Renal cortex interstitium (tissue), 15 donors: ENCODE results near the gene SHCBP1L. TPM values are rescaled to one million over a fixed set of nuclear protein-coding genes. Genes with fewer than 3 reads are reported as not detected.

Experiments used
- DNase-seq, 11 donors: peaks; one replicate each; pipeline ENCODE4 v3.0.0-alpha.2; 2013; ENCODE audit warnings: low read depth in 9 of 11, low spot score in 4 of 11; ENCODE audit errors: extremely low read depth in 1 of 11
- long read RNA-seq, 16 experiments: transcript quantifications; one replicate each; lab custom pipeline, GENCODE V29; 2026
- polyA plus RNA-seq, 3 donors: library from polyadenylated mRNA; unstranded; fragments of 120-200 nt; gene quantifications; one replicate each; pipeline ENCODE4 v1.2.1, GENCODE V29; 2013; ENCODE audit not compliant: insufficient read length in 3 of 3

SHCBP1L gene
- polyA plus RNA-seq, result under 1 TPM; 0.25 to 0.62 (median 0.50) TPM
- long read RNA-seq, donor 1, result 0 reads
- long read RNA-seq, donor 2, result 0 reads
- long read RNA-seq, donor 3, result 0 reads
- long read RNA-seq, donor 4, partial matches to known transcripts, result 29 of 29 reads
- long read RNA-seq, donor 4, other reads (novel, unspliced or antisense), result 0 of 29 reads
- long read RNA-seq, donor 5, result 0 reads
- long read RNA-seq, donor 6, result 0 reads
- long read RNA-seq, donor 7, result 0 reads
- long read RNA-seq, donor 8, result 0 reads
- long read RNA-seq, donor 9, result 0 reads
- long read RNA-seq, donor 10, result 0 reads
- long read RNA-seq, donor 11, result 0 reads
- long read RNA-seq, donor 12, result 0 reads
- long read RNA-seq, donor 13, result 0 reads
- long read RNA-seq, donor 14, result 0 reads
- long read RNA-seq, donor 15, partial matches to known transcripts, result 37 of 37 reads
- long read RNA-seq, donor 15, other reads (novel, unspliced or antisense), result 0 of 37 reads
- long read RNA-seq, donor 16, partial matches to known transcripts, result 208 of 253 reads
- long read RNA-seq, donor 16, other reads (novel, unspliced or antisense), result 45 of 253 reads

DNA sequence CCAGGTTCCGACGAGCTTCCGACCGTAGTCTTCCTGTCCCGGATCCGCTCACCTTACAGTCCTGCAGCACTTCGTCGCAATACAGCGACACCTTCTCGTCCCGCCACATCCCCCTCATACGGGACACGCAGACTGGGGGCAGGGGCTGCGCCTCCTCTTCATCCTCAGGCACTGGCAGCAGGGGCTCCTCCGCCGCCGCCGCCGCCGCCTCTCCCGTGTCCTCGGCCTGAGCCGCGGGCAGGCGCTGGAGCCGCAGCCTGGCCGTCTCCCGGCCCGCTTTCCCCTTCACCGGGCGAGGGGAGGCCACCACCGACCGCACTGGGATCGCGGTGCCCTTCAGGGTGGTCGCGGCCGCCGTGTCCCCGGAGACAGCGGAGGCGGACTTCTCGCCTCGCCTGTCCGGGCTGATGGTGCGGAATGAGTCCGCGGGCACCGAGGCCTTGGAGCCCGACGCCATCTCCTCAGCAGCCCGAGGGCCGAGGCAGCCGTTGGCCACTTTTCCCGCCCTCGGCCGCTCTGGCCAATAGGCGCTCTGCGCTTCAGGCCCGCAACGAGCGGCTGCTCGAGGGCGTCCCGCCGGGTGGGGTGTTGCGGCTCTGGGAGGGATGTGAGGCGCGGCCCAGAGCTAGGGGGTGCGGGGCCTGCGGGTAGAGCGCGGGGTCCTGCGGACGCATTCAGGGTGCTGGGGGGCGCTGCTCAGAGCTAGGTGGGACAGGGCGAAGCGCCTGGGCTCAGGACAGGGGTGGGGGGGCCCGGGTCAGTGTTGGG, at the start of gene SHCBP1L:
Gene SHCBP1L (minus strand): TSS at position 490 of the 768 bp plus-strand sequence. CDS start 33 bp downstream, at position 457.
- no peak for DNase-seq

GRCh38 chr1:183002267-183002666, 49.3 kb upstream of the SHCBP1L start:
- DNase-seq, result no peak

DNA sequence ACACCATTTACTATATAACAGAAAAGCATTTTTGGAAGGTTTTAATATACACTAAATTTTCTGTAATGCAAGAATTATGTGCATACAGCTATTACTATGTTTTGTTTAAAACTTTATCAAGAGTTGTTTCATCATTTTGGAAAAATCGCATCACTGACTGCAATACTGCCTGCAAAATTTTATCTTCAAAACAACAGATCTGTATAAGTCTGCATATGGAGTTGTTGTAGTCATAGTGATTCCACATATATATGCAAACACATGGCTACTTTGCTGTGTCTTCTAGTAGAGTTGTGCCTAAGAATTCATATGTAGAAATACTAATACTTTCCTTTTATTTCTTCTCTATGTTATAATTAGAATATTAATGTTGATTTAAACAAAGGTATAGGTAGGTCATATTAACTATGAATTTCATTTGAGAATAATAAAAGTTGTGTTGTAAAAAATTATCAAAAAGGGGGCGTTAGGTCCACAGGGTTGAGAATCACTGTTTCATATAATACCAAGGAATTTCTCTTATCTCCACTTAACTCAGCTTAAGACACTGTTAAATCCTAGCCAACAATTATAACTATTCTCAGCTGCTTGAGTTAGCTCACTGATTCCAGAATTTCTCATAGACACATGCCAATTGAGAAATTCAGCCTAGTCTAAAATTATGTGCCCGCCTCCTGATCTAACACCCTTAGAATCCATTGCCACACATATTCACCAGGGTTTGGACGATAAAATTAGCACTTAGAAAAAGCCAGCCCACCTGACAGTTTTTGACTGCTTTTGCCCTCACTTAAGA, 47.4 kb upstream of the SHCBP1L start:
- no peak for DNase-seq

DNA sequence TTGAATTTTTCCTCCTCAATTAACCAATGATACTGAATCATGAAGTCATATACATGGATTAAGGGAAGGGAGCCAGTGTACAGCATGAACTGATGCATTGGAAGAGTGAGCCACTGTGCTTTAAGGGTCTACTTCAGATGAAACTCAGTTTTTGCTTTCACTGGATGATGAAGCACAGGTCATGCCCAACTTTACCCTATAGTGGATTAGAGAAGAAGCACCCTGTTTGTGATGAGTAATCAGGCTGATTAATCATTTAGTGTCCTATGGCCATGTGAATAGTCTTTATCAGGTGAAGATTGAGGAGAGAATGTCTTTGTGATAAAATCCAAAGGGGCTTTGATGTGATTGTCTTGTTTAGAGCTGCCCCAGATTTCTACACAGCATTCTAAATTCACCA, 45.5 kb upstream of the SHCBP1L start:
- no peak for DNase-seq

GRCh38 chr1:182996816-182997215, 43.9 kb upstream of the SHCBP1L start:
- DNase-seq, result no peak

DNA sequence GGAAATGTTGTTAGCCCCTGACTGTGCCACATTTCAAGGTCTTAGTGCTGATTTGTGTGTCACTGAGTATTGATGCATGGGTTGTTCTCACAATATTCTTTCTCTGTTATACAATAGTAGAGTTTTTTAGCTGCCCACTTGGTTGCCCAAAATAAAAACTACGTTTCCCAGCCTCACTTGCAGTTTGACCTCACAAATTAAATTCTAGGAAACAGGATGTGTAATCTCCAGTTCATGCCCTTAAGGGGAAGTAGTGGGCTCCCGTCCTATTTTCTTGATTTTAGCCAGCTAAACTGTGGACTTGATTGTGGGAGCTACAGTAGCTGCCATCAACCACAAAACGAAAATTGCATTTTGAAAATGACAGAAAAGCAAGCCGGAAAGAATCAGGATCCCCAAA, 42.9 kb upstream of the SHCBP1L start:
- no peak for DNase-seq

- DNase-seq, result no peak
These were observed 40.8 kb upstream of the SHCBP1L start for GRCh38 chr1:182993746-182994145.

GRCh38 chr1:182990413-182991144, 37.6 kb upstream of the SHCBP1L start:
- no peak for DNase-seq

DNA sequence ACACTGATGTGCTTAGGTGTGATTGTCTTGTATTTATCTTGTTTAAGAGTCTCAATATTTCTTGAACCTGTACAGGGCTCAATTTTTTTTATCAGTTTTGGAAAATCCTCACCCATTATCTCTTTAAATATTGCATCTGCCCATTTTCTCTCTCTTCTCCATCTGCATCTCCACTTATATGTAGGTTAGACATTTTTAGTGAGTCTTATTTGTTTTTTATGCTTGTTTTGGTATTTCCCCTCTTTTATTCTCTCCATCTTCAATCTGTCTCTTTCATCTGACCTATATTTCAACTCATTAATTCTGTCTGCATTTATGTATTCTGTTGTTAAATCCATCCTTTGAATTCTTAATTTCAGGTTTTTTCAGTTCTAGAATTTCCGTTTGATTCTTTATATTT, 32.9 kb upstream of the SHCBP1L start:
- no peak for DNase-seq

GRCh38 chr1:182984621-182985020, 31.7 kb upstream of the SHCBP1L start:
- DNase-seq, result no peak

DNA sequence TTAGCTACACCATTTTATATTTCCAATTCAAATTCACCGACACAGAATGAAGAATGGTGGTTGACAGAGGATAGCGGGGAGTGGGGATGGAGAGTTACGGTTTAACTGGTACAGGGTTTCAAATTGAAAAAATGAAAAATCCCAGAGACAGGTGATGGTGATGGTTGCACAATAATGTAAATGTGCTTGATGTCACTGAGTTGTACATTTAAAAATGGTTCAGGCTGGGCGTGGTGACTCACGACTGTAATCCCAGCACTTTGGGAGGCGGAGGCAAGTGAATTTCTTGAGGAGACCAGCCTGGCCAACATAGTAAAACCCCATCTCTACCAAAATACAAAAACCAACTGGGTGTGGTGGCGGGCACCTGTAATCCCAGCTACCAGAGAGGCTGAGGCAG, 31.2 kb upstream of the SHCBP1L start:
- DNase-seq, result no peak

- no peak for DNase-seq
These were observed 25.3 kb upstream of the SHCBP1L start for GRCh38 chr1:182978151-182978853.

GRCh38 chr1:182977480-182977879, 24.5 kb upstream of the SHCBP1L start:
- no peak for DNase-seq

- no peak for DNase-seq
These were observed 21.7 kb upstream of the SHCBP1L start for GRCh38 chr1:182974506-182975191.

DNA sequence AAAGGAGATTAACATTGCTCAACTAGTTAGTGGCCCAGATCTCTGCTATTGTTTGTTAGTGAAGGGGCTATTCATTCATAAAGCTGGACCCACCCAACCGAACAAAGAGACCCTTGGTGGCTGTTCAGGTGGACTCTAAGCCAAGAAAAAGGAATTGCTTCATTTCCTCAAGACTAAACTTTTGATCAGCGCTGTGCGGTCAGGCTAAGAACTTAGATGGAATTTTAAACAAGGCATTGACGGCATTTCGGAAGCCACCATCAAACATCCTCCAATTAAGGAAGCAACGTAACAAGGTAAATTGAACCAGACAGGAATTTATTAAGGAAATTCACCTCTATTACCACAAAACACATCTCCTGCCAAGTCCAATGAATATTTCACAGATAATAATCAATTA, 19.9 kb upstream of the SHCBP1L start:
- peak in 4 of 11 donors; percentile 22 to 39 (median 34) for DNase-seq

DNA sequence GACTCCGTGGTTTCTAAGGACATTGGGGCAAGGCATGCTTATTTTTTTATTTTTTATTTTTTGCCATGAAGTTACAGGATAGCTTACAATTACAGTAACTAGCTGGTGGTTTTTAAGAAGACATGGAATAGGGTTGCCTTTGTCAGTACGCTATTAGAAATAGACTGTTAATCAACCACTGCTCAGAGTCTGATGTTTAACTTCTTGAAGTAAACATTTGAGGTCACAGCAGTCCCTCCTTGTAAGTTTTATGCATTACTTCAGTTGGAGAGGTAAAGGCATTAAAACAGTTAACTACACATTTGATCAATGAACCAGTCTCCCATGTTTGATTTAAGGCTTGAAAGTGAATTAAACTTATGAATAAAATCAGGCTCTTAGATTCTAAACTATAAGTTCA, 19.3 kb upstream of the SHCBP1L start:
- no peak for DNase-seq

DNA sequence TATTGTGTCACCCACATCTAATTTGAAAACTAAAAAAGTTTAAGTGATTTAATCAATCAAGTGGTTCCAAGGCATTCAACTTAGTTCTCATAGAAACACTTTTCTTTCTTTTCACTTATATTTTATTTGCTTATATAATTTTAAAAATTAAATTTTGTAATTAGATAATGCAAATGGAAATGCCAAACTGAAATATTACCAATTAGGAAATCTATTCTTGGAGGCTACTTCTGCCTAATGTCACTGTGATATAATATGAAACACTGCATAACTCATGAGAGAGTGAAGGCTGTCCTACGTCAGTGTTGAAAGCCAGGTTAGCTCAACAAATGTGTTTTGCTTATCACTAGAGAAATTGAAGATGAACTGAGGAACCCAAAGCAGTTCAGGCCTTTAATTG, 18.3 kb upstream of the SHCBP1L start:
- DNase-seq, result no peak
